Measurements from ENCODE around the gene KRT34.

GRCh38 chr17:41415833-41416335 lies 33.8 kb upstream of the KRT34 start:
- TF ChIP-seq EZH2 (IDR thresholded peaks at IDR 0.05; ENCODE audit: insufficient read depth, low read length) (no peak), CTCF (IDR thresholded peaks at IDR 0.05; ENCODE audit: insufficient read depth, low read depth, low read length) (no peak)

All from astrocyte (in vitro differentiated cells and primary cell).